HCT116 (cell line): Measurements from ENCODE around the gene HAUS1. TPM values are rescaled to one million over a fixed set of nuclear protein-coding genes. Genes with fewer than 3 reads are reported as not detected.

ENCODE experiments used
- ATAC-seq: fragments of 200-7000 bp; cut with Tn5 transposase; 2 replicates; pipeline ENCODE4 v1.9.1; 2020; ENCODE audit warnings: mild to moderate bottlenecking, moderate library complexity
- BruUV-seq: library from RNA; stranded (reverse); fragments of 400-500 nt; replicated peaks from 2 replicates; lab custom pipeline; 2021; lab: Mats Ljungman, UMichigan
- CTCF ChIA-PET: fragments of 300-600 bp; sonication (Branson Sonifier 250); formaldehyde crosslinking; loops from one replicate; lab custom pipeline; 2021; ENCODE audit warnings: antibody characterized with exemption; lab: Charles Lee
- POLR2A ChIA-PET: fragments of 300-600, 350-600 bp; sonication (Branson Sonifier 250); formaldehyde crosslinking; loops from one replicate; lab custom pipeline; 2021; ENCODE audit warnings: antibody characterized with exemption; lab: Charles Lee
- RAD21 ChIA-PET, 2 experiments: fragments of 300-600 bp; sonication (Branson Sonifier 250); formaldehyde crosslinking; loops; one replicate each; lab custom pipeline; 2023; ENCODE audit warnings: low total read pairs in 2 of 2; ENCODE audit not compliant: uncharacterized antibody in 2 of 2, unreplicated experiment in 2 of 2, low non-redundant PET in 1 of 2; lab: Charles Lee
- DNase-seq: peaks from one replicate; pipeline ENCODE4 v3.0.0-alpha.2; 2010; ENCODE audit warnings: low read depth, low spot score
- H2AFZ ChIP-seq: fragments of 200-600 bp; shearing (Covaris generic), sonication (generic); 2 replicates; pipeline ENCODE4 v1.6.1; 2017; ENCODE audit warnings: low read depth, mixed run types, mixed read lengths, antibody characterized with exemption, low read length; ENCODE audit not compliant: poor library complexity, severe bottlenecking
- H3K27ac ChIP-seq: 2 replicates; pipeline ENCODE4 v1.5.1; 2012; ENCODE audit warnings: low read depth, low read length
- H3K27me3 ChIP-seq: fragments of 200-600 bp; sonication (generic); 2 replicates; pipeline ENCODE4 v1.6.1; 2016; ENCODE audit warnings: mixed run types, low read length, mixed read lengths; ENCODE audit not compliant: insufficient read depth
- H3K36me3 ChIP-seq, 2 experiments: fragments of 200-500 bp in 1 of 2; fragments of 200-600 bp in 1 of 2; sonication (Bioruptor generic) in 1 of 2; sonication (generic) in 1 of 2; 2 replicates each; pipeline versions ENCODE4 v1.5.1 to v1.6.1; 2014 to 2016; ENCODE audit warnings: low read length in 2 of 2, inconsistent platforms in 1 of 2, mixed read lengths in 1 of 2, mixed run types in 1 of 2; ENCODE audit not compliant: insufficient read depth in 2 of 2, control insufficient read depth in 1 of 2
- H3K4me1 ChIP-seq, 2 experiments: fragments of 200-600 bp in 1 of 2; sonication (generic) in 1 of 2; 2 replicates each; pipeline versions ENCODE4 v1.5.1 to v1.6.1; 2012 to 2017; ENCODE audit warnings: low read length in 2 of 2, inconsistent platforms in 1 of 2, mild to moderate bottlenecking in 1 of 2, mixed read lengths in 1 of 2, mixed run types in 1 of 2, moderate library complexity in 1 of 2; ENCODE audit not compliant: insufficient read depth in 2 of 2, control insufficient read depth in 1 of 2
- H3K4me2 ChIP-seq: fragments of 200-600 bp; sonication (generic); 2 replicates; pipeline ENCODE4 v1.6.1; 2017; ENCODE audit warnings: mixed run types, low read length, mixed read lengths
- H3K4me3 ChIP-seq, 2 experiments: fragments of 200-600 bp in 1 of 2; sonication (generic) in 1 of 2; replicated peaks in 1 of 2; 2 replicates each; pipeline ENCODE4 v1.5.1; 2011 to 2016; ENCODE audit warnings: low read length in 2 of 2, control low read depth in 1 of 2, low read depth in 1 of 2, mild to moderate bottlenecking in 1 of 2, mixed read lengths in 1 of 2, mixed run types in 1 of 2
- H3K79me2 ChIP-seq: fragments of 200-600 bp; sonication (generic); 2 replicates; pipeline ENCODE4 v1.6.1; 2017; ENCODE audit warnings: mild to moderate bottlenecking, mixed run types, low read length, moderate library complexity, mixed read lengths; ENCODE audit not compliant: insufficient read depth
- H3K9ac ChIP-seq: fragments of 200-600 bp; sonication (generic); 2 replicates; pipeline ENCODE4 v1.6.1; 2016; ENCODE audit warnings: low read length, mixed read lengths
- H3K9me2 ChIP-seq: fragments of 200-600 bp; sonication (generic), shearing (Covaris generic); 2 replicates; pipeline ENCODE4 v1.6.1; 2017; ENCODE audit warnings: mixed run types, mild to moderate bottlenecking, moderate library complexity; ENCODE audit not compliant: insufficient read depth
- H3K9me3 ChIP-seq, 2 experiments: fragments of 200-500 bp in 1 of 2; fragments of 200-600 bp in 1 of 2; sonication (Bioruptor generic) in 1 of 2; sonication (generic) in 1 of 2; 2 replicates each; pipeline ENCODE4 v1.6.1; 2014 to 2017; ENCODE audit warnings: low read length in 2 of 2, mixed read lengths in 2 of 2, inconsistent platforms in 1 of 2, low read depth in 1 of 2, mild to moderate bottlenecking in 1 of 2, mixed run types in 1 of 2, moderate library complexity in 1 of 2; ENCODE audit not compliant: control insufficient read depth in 1 of 2, insufficient read depth in 1 of 2
- H4K20me1 ChIP-seq: fragments of 200-600 bp; sonication (generic), shearing (Covaris generic); 2 replicates; pipeline ENCODE4 v1.6.1; 2017; ENCODE audit warnings: mixed run types, mild to moderate bottlenecking, moderate library complexity; ENCODE audit not compliant: insufficient read depth
- CBX3 ChIP-seq: IDR thresholded peaks from 2 replicates; pipeline ENCODE4 v1.6.1; 2012; ENCODE audit warnings: low read depth
- CEBPB ChIP-seq: IDR thresholded peaks from 2 replicates; pipeline ENCODE4 v1.6.1; 2012; ENCODE audit warnings: low read depth
- EGR1 ChIP-seq: IDR thresholded peaks from 2 replicates; pipeline ENCODE4 v1.6.1; 2012; ENCODE audit warnings: low read depth
- ELF1 ChIP-seq: IDR thresholded peaks from 2 replicates; pipeline ENCODE4 v1.6.1; 2012; ENCODE audit warnings: low read depth, borderline replicate concordance
- EZH2 ChIP-seq: fragments of 200-600 bp; sonication (generic); IDR thresholded peaks from 2 replicates; pipeline ENCODE4 v1.6.1; 2017; ENCODE audit warnings: antibody characterized with exemption, mixed run types
- EZH2phosphoT487 ChIP-seq: fragments of 200-600 bp; IDR thresholded peaks from 2 replicates; pipeline ENCODE4 v1.6.1; 2018; ENCODE audit warnings: antibody characterized with exemption, borderline replicate concordance
- FOSL1 ChIP-seq: IDR thresholded peaks from 2 replicates; pipeline ENCODE4 v1.6.1; 2012; ENCODE audit warnings: low read depth
- JUND ChIP-seq: IDR thresholded peaks from 2 replicates; pipeline ENCODE4 v1.6.1; 2012
- POLR2A ChIP-seq: IDR thresholded peaks from 2 replicates; pipeline ENCODE4 v1.7.0; 2011; ENCODE audit warnings: borderline replicate concordance; ENCODE audit not compliant: insufficient read depth, insufficient read length; ENCODE audit errors: extremely low read depth
- POLR2AphosphoS5 ChIP-seq: IDR thresholded peaks from 2 replicates; pipeline ENCODE4 v1.6.1; 2011; ENCODE audit warnings: mild to moderate bottlenecking, low read depth, low read length, moderate library complexity
- RAD21 ChIP-seq: IDR thresholded peaks from 2 replicates; pipeline ENCODE4 v1.6.1; 2012; ENCODE audit warnings: low read depth, mild to moderate bottlenecking
- SP1 ChIP-seq: IDR thresholded peaks from 2 replicates; pipeline ENCODE4 v1.6.1; 2012; ENCODE audit warnings: low read depth
- SRF ChIP-seq: IDR thresholded peaks from 2 replicates; pipeline ENCODE4 v1.6.1; 2012; ENCODE audit warnings: low read depth
- TCF7L2 ChIP-seq: IDR thresholded peaks from 2 replicates; pipeline ENCODE4 v1.7.0; 2011; ENCODE audit warnings: borderline replicate concordance, inconsistent platforms; ENCODE audit not compliant: insufficient read depth, insufficient read length; ENCODE audit errors: extremely low read depth
- ZFX ChIP-seq: fragments of 450-650 bp; IDR thresholded peaks from 2 replicates; pipeline ENCODE4 v1.6.1; 2017
- intact Hi-C: fragments of 100-400 bp; cut with micrococcal nuclease; formaldehyde crosslinking; loops from 2 replicates; pipeline ENCODE4 v1.10.0; 2022
- total RNA-seq: library from RNA; stranded (reverse); gene quantifications from one replicate; pipeline ENCODE4 v1.2.1, GENCODE V29; 2021; ENCODE audit not compliant: unreplicated experiment
- TF ChIP-seq, protein P1 (sequence below): IDR thresholded peaks from 2 replicates; pipeline ENCODE4 v1.6.1; 2012
- TF ChIP-seq, protein P2 (sequence below): IDR thresholded peaks from 2 replicates; pipeline ENCODE4 v1.6.1; 2011; ENCODE audit warnings: mild to moderate bottlenecking, low read length, moderate library complexity; ENCODE audit not compliant: insufficient replicate concordance; ENCODE audit errors: extremely low read depth
- TF ChIP-seq, protein P3 (sequence below): IDR thresholded peaks from 2 replicates; pipeline ENCODE4 v1.6.1; 2012
- TF ChIP-seq, protein P4 (sequence below), 3 experiments: fragments of 200-600 bp in 1 of 3; sonication (generic) in 1 of 3; IDR thresholded peaks in 2 of 3; conservative IDR thresholded peaks in 1 of 3; 2 replicates each; pipeline ENCODE4 v1.5.1; 2012 to 2017; ENCODE audit warnings: low read depth in 2 of 3, low read length in 2 of 3, antibody characterized with exemption in 1 of 3, borderline replicate concordance in 1 of 3, control low read depth in 1 of 3, mild to moderate bottlenecking in 1 of 3, mixed read lengths in 1 of 3, mixed run types in 1 of 3, moderate library complexity in 1 of 3; ENCODE audit not compliant: insufficient read depth in 1 of 3
- TF ChIP-seq, protein P5 (sequence below): IDR thresholded peaks from 2 replicates; pipeline ENCODE4 v1.6.1; 2012; ENCODE audit warnings: low read depth

HAUS1 gene
- total RNA-seq, 1 experiment from 2014 or later = 46.2 TPM

DNA sequence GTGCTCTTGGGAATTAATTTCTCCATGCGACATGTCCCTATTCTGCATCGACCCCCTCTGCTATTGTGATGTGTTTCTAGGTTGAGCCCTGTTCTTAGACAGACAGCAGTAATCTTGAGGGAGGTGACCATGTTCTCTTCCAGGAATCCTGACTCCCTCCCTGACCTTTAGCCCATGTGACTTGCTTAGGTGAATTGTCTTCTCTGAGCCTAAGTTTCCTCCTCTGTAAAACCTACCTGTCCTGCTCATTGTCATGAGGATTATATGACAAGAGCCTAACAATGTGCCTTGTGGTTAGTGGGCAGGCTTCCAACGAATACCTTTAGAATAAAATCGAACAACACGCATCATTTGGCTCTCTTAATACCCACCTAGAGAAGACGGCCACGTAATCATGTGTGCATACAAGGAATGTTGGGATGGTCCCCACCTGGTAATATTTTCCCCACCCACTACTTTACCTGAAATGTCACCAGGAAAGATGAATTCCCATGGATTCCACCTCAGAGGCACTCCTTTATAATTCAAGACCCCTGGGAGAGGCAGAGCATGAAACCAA lies 59.8 kb downstream of the HAUS1 start:
- no peak overlapping the region for H3K4me2 ChIP-seq
- no peak overlapping the region for H3K9ac ChIP-seq
- RAD21 ChIA-PET = no interaction called here
- no TSS peak for BruUV-seq
- CTCF ChIA-PET = interaction anchor here (1.5 kb wide), 1 partner anchor 9 kb away, joined by 5 read pairs; a partner anchor contains a TSS
- POLR2A ChIA-PET = interaction anchor here (3.4 kb wide), 1 partner anchor 9 kb away, joined by 10 read pairs; a partner anchor contains a TSS
- H3K4me3 ChIP-seq = no peak overlapping the region
- no peaks in the 10 kb centered on the region for H3K79me2 ChIP-seq
- H3K9me2 ChIP-seq = no peaks in the 10 kb centered on the region
- ATAC-seq (no peak), DNase-seq (no peak)
- no peak for TF ChIP-seq RAD21
- no peak for TF ChIP-seq POLR2A
- TF ChIP-seq, protein P1, sequence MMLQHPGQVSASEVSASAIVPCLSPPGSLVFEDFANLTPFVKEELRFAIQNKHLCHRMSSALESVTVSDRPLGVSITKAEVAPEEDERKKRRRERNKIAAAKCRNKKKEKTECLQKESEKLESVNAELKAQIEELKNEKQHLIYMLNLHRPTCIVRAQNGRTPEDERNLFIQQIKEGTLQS = no peak
- no peak for TF ChIP-seq ELF1
- no peak for TF ChIP-seq EZH2
- TF ChIP-seq, protein P2, sequence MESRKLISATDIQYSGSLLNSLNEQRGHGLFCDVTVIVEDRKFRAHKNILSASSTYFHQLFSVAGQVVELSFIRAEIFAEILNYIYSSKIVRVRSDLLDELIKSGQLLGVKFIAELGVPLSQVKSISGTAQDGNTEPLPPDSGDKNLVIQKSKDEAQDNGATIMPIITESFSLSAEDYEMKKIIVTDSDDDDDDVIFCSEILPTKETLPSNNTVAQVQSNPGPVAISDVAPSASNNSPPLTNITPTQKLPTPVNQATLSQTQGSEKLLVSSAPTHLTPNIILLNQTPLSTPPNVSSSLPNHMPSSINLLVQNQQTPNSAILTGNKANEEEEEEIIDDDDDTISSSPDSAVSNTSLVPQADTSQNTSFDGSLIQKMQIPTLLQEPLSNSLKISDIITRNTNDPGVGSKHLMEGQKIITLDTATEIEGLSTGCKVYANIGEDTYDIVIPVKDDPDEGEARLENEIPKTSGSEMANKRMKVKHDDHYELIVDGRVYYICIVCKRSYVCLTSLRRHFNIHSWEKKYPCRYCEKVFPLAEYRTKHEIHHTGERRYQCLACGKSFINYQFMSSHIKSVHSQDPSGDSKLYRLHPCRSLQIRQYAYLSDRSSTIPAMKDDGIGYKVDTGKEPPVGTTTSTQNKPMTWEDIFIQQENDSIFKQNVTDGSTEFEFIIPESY = no peak
- TF ChIP-seq SP1 = no peak
- TF ChIP-seq EZH2phosphoT487 = no peak
- TF ChIP-seq, protein P3, sequence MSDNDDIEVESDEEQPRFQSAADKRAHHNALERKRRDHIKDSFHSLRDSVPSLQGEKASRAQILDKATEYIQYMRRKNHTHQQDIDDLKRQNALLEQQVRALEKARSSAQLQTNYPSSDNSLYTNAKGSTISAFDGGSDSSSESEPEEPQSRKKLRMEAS = no peak
- TF ChIP-seq EGR1 = no peak
- no peak for TF ChIP-seq CBX3
- TF ChIP-seq, protein P4, sequence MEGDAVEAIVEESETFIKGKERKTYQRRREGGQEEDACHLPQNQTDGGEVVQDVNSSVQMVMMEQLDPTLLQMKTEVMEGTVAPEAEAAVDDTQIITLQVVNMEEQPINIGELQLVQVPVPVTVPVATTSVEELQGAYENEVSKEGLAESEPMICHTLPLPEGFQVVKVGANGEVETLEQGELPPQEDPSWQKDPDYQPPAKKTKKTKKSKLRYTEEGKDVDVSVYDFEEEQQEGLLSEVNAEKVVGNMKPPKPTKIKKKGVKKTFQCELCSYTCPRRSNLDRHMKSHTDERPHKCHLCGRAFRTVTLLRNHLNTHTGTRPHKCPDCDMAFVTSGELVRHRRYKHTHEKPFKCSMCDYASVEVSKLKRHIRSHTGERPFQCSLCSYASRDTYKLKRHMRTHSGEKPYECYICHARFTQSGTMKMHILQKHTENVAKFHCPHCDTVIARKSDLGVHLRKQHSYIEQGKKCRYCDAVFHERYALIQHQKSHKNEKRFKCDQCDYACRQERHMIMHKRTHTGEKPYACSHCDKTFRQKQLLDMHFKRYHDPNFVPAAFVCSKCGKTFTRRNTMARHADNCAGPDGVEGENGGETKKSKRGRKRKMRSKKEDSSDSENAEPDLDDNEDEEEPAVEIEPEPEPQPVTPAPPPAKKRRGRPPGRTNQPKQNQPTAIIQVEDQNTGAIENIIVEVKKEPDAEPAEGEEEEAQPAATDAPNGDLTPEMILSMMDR (IDR thresholded peaks at IDR 0.05 in 2 of 3, conservative IDR thresholded peaks at IDR 0.05 in 1 of 3; ENCODE audit: borderline replicate concordance in 1 of 3, insufficient read depth in 1 of 3, low read depth in 2 of 3, low read length in 2 of 3) = no peak
- TF ChIP-seq TCF7L2 = no peak
- no peak for TF ChIP-seq JUND
- TF ChIP-seq POLR2AphosphoS5 = no peak
- no peak for TF ChIP-seq SRF
- no peak for TF ChIP-seq ZFX
- TF ChIP-seq CEBPB = no peak
- no peak for TF ChIP-seq FOSL1
- TF ChIP-seq, protein P5, sequence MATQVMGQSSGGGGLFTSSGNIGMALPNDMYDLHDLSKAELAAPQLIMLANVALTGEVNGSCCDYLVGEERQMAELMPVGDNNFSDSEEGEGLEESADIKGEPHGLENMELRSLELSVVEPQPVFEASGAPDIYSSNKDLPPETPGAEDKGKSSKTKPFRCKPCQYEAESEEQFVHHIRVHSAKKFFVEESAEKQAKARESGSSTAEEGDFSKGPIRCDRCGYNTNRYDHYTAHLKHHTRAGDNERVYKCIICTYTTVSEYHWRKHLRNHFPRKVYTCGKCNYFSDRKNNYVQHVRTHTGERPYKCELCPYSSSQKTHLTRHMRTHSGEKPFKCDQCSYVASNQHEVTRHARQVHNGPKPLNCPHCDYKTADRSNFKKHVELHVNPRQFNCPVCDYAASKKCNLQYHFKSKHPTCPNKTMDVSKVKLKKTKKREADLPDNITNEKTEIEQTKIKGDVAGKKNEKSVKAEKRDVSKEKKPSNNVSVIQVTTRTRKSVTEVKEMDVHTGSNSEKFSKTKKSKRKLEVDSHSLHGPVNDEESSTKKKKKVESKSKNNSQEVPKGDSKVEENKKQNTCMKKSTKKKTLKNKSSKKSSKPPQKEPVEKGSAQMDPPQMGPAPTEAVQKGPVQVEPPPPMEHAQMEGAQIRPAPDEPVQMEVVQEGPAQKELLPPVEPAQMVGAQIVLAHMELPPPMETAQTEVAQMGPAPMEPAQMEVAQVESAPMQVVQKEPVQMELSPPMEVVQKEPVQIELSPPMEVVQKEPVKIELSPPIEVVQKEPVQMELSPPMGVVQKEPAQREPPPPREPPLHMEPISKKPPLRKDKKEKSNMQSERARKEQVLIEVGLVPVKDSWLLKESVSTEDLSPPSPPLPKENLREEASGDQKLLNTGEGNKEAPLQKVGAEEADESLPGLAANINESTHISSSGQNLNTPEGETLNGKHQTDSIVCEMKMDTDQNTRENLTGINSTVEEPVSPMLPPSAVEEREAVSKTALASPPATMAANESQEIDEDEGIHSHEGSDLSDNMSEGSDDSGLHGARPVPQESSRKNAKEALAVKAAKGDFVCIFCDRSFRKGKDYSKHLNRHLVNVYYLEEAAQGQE = no peak
- H3K4me1 ChIP-seq = peaks cover 0 to 2% of the 10 kb centered on the region in 2 experiments; a peak in 2 of 4 replicates
- no peaks in the 10 kb centered on the region for H3K27me3 ChIP-seq
- no peaks in the 10 kb centered on the region for H4K20me1 ChIP-seq
- intact Hi-C loops = no loop called here
- H2AFZ ChIP-seq = no peak overlapping the region
- H3K9me3 ChIP-seq = no peaks in the 10 kb centered on the region
- no peaks in the 10 kb centered on the region for H3K36me3 ChIP-seq
- H3K27ac ChIP-seq = no peak overlapping the region
